ENCODE results near the gene SEPTIN5. TPM values are rescaled to one million over a fixed set of nuclear protein-coding genes. Genes with fewer than 3 reads are reported as not detected.

Gene SEPTIN5
- total and polyA plus RNA-seq, 9 of the 15 experiments (the other 6 are each of a cell fraction or from before 2014, with no cell fraction given), result 0.03 to 195 (median 119) TPM

GRCh38 chr22:19761725-19762567 is 47.6 kb downstream of the SEPTIN5 start (continued):
- no peak for TF ChIP-seq ZNF407 (IDR thresholded peaks at IDR 0.05; ENCODE audit: low read depth)
- TF ChIP-seq PHB (CRISPR knock-in tag; IDR thresholded peaks at IDR 0.05), result 0 out of 2 replicates have a peak, but pooled peaks have one; percentile 9
- 0 out of 2 replicates have a peak, but pooled peaks have one; percentile 32 for TF ChIP-seq CREM (IDR thresholded peaks at IDR 0.05; ENCODE audit: low read depth)
- no peak for TF ChIP-seq ZNF253 (CRISPR knock-in tag; conservative IDR thresholded peaks at IDR 0.05)
- TF ChIP-seq PML (IDR thresholded peaks at IDR 0.05; ENCODE audit: low read length), result 0 out of 2 replicates have a peak, but pooled peaks have one; percentile 33
- peak; percentile 65; the same call in 1 of the 2 replicates for TF ChIP-seq ERF (CRISPR knock-in tag; IDR thresholded peaks at IDR 0.05)
- TF ChIP-seq E2F5 (CRISPR knock-in tag; IDR thresholded peaks at IDR 0.05), result no peak
- no peak for TF ChIP-seq ZNF584 (CRISPR knock-in tag; IDR thresholded peaks at IDR 0.05; ENCODE audit: low read depth)
- TF ChIP-seq HDAC6 (IDR thresholded peaks at IDR 0.05; ENCODE audit: low read depth, low read length), result peak; percentile 16; the same call in 1 of the 2 replicates
- peak; percentile 33; the same call in 1 of the 2 replicates for TF ChIP-seq RBFOX2 (IDR thresholded peaks at IDR 0.05; ENCODE audit: low read depth, low read length)
- TF ChIP-seq HOXB6 (CRISPR knock-in tag; IDR thresholded peaks at IDR 0.05; ENCODE audit: borderline replicate concordance), result no peak
- TF ChIP-seq MTF1 (CRISPR knock-in tag; IDR thresholded peaks at IDR 0.05; ENCODE audit: borderline replicate concordance), result no peak
- no peak for TF ChIP-seq CLOCK (CRISPR knock-in tag; IDR thresholded peaks at IDR 0.05; ENCODE audit: borderline replicate concordance)
- no peak for TF ChIP-seq ARID2 (IDR thresholded peaks at IDR 0.05)
